Fibroblast of skin of right biceps (primary cell): Measurements from ENCODE around the gene KRT74.

Source experiments
- DNase-seq: peaks from one replicate; pipeline ENCODE4 v3.0.0-alpha.2; 2013

Gene KRT74

GRCh38 chr12:52573743-52574142 lies at the start of gene KRT74:
KRT74 (minus strand) TSS chr12:52573843; CDS start chr12:52573777, 66 bp downstream.
- no peak for DNase-seq

- DNase-seq, result no peak
Observed at GRCh38 chr12:52622349-52622748, 48.7 kb upstream of the KRT74 start.

GRCh38 chr12:52618866-52619265 lies 45.2 kb upstream of the KRT74 start:
- no peak for DNase-seq

- no peak for DNase-seq
Observed at GRCh38 chr12:52618216-52618615, 44.6 kb upstream of the KRT74 start, which contains the start of gene KRT73. KRT73 (minus strand) TSS chr12:52618559; CDS start chr12:52618524, 35 bp downstream.

DNA sequence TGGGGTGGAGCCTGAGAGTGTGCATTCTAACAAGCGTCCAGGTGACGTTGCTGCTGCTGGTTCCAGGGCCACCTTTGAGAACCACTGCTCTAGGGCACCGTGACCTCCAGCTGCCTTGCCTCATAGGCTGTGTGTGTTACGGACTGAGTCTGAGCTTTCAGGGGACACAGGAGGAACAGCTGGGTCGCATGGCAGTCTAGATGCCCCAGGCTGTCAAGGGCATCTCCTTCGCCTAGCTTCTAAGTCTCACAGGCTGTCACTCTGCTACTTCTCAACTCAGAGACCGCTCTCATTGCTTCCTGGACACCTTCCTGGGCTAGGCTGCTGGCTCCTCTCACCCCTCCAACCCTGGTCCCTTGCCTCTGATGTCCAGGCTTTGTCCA lies 43.8 kb upstream of the KRT74 start:
- no peak for DNase-seq

- no peak for DNase-seq
Observed at GRCh38 chr12:52616680-52617402, 43.2 kb upstream of the KRT74 start.

DNA sequence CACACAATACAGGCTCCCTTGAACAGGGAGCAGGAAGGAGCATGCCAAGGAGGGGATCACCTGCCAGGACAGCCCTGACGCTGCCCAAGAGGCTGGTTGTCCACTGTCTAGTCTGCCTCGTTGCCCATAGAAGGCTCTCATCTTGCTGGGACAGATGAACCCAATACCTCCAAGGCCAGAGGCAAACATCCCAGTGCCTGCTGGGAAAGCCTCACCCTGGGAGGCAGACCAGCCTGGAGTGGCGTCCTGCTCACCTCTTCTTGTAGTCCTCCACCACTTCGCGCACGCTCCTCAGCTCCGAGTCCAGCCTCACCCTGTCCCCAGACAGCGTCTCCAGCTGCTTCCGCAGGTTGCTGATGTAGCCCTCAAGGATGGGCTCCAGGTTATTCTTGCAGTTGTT lies 42.3 kb upstream of the KRT74 start:
- DNase-seq, result no peak

GRCh38 chr12:52615208-52615868 lies 41.7 kb upstream of the KRT74 start:
- DNase-seq, result peak; percentile 4

DNA sequence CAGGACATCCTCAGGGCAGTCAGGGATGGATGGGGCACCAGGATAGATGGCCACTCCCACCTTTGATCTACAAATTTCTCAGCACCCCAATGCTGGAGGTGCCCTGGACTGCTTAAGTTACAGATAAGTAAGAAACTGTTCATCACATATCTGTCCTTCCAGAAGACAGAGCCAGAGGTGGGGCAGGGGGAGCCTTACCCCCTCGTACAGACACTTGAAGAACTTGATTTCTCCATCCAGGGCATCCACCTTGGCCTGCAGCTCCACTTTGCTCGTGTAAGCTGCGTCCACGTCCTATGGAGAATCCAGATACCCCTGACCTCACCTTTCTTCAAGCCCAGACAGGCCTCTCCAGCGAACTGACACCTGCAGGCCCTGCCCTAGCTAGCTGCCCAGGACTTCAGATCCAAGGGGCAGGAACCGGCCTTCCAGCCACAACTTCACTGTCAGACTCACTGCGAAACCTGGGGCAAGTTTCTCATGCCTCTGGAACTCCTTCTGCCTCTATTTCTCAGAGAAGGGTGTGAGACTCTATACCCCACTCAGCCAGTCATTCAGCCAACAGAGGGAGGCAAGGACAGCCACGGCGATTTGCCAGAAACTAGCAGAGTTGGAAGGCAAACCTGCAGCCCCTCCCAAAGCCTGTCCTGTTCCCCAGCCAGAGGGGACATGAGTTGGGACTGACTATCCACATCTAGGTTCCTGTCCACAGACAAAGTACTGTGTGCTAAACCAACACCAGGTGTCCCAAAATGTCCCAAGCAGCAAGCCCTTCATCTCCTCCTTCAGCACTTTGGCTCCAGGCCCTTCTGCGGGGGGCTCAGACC lies 41.0 kb upstream of the KRT74 start:
- no peak for DNase-seq

DNA sequence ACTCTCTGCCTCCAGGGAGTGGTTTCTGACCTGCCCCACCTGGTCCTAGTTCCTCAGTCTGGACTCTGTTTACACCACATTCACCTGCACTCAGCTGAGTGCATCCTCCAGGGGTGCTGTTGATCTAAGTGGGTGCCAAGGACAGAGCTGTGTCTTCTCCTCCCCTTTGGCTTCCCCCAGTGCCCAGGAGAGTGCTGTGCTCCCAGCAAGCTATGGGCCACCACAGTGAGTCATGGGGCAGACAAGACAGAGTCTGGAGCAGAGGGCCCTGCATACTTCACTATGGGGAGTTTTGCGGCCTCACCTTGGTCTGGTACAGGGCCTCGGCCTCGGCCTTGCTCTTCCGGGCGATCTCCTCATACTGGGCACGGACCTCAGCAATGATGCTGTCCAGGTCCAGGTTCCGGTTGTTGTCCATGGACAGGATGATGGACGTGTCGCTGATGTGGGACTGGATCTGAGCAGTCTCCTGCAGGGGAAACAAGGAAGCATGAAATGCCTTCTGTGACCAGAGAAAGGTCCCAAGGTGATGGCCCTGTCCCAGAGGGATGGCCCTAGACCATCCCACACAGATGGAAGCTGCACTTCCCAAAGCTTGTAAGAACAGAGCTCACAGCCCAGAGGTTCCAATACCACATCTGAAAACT lies 39.9 kb upstream of the KRT74 start:
- DNase-seq, result no peak

DNA sequence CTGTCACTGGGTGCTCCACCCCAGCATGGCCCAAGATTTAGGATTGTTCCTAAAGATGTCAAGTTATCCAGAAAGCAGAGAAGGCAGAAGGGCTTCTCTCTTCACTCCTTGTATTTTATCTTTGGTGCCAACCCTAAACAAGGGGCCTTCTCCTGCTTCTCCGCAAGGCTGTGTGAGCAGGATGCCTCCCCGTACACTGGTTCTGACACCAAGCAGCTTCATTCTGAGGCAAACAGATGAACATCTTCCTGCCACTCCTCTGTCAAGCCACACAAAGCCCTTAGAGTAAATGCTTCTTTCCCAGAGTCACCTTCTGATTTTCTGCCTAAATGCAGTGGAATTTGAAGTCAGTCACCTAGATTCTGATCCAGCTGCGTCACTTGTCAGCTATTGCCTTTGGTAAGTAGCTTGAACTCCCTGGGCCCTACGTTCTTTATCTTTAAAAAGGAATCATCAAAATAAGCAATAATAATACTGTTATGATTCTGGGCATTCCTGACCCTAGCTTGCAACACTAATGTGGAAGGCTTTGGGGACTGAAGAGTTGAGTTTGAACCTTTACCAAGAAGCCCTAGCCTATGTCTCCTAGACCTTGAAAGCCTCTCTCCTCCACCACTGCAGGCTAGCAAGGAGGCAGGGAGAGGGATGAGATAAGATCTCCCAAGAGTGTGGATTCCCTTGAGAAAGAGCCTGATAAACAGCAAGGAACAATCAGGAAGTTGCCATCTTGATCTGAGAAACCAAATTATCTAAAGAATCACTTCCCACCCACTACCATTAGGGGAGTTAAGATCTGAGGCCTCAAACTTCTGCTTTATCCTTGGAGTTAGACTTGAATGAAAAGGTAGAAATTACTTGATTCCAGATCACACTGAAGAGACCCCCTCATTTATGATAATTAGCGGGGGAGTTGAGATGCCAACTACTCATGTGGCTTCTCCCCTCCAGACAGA lies 39.1 kb upstream of the KRT74 start:
- no peak for DNase-seq

- no peak for DNase-seq
Observed at GRCh38 chr12:52611080-52611468, 37.4 kb upstream of the KRT74 start.

GRCh38 chr12:52608826-52609630 lies 35.4 kb upstream of the KRT74 start:
- DNase-seq, result no peak

GRCh38 chr12:52608161-52608560 lies 34.5 kb upstream of the KRT74 start:
- DNase-seq, result no peak

- DNase-seq, result no peak
Observed at GRCh38 chr12:52607314-52607713, 33.7 kb upstream of the KRT74 start.

DNA sequence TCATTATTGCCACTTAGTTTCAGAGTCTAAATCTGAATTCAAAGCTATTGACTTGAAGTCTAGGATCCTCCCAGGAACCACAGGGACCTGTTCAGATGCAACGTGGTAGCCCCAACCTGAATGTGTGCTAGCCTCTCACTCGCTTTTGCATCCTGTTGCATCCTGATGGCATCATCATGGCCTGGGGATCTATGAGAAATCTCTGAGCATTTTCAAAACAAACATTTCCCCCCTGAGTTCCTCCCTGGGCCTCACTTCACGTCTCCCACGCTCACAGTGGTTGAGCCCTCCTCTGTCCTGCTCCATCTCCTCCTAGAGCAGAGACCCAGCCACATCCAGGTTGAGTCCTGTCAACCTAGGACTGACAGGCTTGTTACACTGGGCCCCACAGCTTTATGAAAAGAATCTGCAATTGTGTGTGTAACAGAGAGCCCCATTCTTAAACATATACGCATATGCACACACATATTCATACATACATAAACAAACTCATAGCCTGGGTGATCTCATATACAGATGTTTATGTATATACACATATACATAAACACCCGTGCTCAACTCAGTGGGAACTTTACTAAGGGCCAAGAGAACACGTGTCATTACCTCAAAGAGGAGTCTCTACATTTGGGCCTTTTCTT lies 33.1 kb upstream of the KRT74 start:
- no peak for DNase-seq

DNA sequence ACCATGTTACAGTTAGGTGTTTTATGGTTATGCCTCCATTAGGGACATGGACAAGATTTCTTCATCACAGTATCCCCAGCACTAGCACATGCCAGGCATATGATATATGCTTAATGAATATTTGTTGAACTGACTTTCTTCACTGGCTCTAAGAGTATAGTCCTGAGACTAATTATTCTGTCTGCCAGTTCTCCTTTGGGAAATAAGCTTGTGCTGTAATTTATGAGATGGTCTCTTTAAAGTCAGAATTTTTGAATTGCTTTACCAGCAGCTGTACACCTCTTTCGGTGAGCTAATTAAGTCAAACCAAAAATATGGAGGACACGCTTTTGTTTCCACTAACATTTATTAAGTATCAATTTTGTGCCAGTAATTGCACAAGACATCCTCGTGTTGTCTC lies 32.5 kb upstream of the KRT74 start:
- DNase-seq, result no peak

DNA sequence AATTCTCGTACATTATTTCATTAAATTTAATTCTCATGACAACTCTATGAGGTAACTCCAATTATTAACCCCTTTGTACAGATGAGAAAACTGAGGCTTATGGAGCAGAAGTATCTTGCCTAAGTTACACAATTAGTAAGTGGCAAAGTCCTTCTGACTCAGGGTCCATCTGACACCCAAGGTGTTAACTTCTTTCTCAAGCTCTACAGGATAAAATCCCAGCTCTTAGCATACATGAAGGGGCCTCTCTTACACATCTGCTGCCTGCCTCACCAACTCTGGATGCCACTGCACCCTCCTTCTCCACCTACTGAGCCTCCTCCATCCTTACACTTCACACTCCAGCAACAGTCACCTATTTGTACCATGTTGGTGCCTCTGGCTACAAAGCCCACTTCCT lies 31.9 kb upstream of the KRT74 start:
- no peak for DNase-seq

DNA sequence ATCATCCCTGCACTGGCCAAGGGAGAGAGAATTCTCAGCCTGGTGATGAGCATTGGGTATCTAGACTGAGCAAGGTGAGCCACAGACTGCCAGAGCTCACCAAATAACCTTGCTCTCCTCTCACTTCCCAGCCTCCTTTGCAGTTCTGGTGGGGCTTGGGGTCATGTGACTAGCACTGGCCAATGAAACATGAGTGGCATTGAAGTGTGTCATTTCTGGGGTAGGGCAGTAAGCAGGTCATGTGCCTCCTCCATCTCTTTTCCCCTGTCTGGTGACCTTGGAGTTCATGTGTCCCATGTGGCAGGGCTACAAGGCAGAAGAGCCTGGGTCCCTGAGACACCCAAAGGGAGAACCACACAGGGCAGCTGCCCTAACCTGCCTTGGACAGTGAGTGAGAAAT lies 31.2 kb upstream of the KRT74 start:
- no peak for DNase-seq

DNA sequence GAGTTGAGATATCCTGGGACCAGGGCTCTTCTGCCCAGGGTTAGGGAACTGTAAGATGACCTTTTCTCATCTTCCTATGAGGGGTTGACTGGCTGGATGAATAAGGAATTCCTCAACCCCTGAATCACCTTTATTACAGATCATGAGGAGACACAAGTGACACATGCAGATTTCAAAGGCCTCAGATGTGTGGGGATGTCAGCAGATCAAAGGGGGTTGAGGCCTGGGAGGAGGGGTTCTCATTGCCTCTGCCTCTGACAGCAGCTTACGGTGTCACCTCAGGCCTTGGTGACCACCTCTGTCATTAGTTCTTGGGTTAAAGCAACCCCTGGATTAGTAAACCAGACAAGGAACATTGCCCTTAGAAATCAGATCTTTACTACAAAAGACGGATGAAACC lies 29.7 kb upstream of the KRT74 start:
- DNase-seq, result peak; percentile 17

DNA sequence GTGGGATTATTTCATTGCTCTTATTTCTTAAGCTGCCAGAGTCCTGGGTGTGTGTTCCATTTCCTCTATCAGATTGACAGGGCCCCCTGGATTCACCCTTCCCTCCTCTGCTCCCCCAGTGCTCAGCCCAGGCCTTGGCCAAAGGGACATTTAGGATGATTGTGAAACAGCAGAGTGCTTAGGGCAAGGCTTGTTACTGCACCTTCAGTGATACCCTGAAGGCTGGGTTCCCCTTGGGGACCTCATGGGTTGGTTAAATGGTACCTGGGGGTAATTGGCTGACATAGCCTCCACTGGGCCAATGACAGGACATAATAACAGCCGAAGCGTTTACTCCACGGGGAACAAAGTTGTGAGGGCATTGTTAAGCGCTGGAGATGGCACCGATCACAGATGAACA lies 28.9 kb upstream of the KRT74 start:
- DNase-seq, result no peak
